HG03460 (cell line): ENCODE results near the gene RALB.

ENCODE experiments used
- ATAC-seq: cut with Tn5 transposase; IDR thresholded peaks from one replicate; pipeline ENCODE4 v1.9.1; 2021; ENCODE audit not compliant: unreplicated experiment

RALB gene, protein sequence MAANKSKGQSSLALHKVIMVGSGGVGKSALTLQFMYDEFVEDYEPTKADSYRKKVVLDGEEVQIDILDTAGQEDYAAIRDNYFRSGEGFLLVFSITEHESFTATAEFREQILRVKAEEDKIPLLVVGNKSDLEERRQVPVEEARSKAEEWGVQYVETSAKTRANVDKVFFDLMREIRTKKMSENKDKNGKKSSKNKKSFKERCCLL

GRCh38 chr2:120252225-120253020 is at the start of gene RALB:
RALB (plus strand) TSS chr2:120252852; CDS start chr2:120278665, 25,813 bp downstream.
- peak; percentile 90 for ATAC-seq

DNA sequence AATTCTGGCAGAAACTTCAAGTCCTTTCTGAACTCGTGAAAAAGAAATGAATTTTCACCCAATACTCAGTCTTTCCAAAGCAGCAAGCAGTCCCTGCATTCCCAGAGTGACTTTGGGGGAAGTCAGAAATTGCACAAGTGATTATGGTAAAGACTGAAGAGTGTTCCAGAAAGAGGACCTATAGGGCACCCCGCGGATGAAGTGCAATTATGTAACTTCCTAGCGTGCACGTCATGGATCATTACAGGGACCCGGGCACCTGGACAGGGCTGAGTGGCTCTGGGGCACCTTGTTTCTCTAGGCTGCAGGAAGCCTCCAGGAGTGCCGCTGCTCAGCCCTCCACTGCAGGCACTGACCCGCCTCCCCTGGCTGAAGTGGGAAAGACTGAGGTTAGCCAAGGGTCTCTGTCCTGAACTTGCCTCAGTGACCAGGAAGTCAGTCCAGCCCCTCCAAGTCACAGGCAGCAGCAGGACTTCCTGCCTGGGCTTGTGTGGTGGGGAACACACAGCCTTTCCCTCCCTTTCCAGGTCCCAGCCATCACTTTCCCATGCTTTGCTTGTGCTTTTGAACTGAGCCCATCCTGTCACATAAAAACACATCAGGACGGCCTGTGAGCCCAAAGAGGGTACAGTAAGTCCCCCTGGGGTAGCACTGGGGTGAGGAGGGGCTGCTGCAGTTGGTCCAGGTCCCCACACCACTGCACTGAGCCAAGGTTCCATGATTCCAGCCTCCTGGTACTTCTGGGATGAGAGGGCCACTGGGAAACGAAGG is 49.2 kb upstream of the RALB start:
- ATAC-seq, result no peak

DNA sequence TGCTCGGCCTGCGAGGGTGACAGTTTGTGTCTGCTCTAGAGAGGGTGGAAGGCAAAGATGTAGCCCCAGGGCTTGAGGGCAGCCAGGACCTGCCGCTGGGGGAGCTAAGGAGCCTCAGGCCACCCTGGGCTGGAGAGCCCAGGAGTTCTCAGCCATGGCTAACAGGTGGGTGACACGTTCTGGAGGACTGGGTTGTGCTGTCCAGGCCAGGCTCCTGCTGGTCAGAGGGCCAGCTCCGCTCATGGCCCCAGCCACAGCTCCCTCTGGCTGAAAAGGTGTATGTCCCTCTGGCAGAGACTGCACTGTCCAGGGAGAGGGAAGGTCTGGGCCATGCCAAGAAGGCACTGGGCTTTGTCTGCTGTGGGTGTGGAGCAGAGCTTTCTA is 48.6 kb upstream of the RALB start:
- no peak for ATAC-seq

- ATAC-seq, result no peak
Measured at GRCh38 chr2:120204417-120204816, 48.2 kb upstream of the RALB start.

DNA sequence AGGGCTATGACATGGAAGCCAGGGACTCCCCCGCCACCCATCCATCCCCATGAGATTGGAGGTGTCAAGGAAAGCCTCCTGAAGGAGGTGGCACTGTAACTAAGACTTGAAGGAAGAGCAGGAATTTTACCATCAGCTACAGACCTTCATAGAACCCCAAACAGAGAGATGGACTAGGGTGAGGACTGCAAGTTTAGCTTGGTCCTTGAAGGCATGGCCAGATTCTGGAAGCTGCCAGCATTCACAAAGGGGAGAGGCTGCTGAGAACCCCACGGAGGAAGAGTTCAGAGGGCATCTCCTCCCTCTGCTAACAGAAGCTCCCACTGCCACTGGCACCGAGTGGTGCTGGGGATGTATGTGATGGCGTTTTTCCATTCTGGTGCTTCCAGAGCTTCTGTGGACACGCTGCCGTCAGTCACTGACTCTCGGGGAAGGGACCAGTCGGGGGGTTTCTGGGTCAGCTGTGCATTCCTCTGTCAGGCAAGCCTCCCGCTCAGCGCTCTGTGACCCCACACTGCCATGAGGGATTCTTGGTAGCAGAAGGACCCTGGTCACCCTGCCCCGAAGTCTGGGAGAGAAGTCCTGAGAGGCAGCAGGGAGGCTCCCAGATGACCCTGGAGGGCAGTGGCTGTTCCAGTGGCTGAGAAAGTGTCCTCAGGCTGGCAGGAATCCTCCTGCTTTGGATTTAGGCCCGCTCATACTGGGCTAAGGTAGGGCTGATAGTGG is 47.5 kb upstream of the RALB start:
- ATAC-seq, result no peak

DNA sequence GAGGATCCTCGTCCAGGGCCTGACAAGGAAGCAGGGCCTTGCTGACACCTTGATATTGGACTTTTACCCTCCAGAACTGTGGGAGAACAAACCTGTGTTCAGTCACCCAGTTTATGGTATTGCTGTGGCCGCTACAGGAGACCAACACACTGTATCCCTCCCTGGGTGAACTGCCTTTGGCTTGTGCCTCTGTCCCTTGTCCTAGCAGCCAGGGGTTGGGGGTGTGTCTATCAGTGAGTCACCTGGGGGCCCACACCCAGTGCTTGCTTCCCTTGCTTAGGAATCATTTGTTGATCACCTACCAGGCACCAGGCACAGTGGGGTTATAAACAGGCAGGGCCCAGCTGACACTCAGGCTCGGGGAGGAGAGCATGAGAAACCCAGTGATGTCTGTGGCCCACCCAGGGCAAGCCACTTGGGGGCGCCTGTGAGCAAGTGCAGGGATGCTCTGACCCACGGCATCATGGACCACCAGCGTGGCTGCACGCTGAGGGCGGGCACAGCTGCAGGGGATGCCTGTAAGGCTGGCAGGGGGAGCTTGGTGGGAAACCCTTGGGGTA is 46.5 kb upstream of the RALB start:
- no peak for ATAC-seq

GRCh38 chr2:120208381-120209353 is 44.0 kb upstream of the RALB start:
- ATAC-seq, result no peak

GRCh38 chr2:120209427-120210269 is 43.0 kb upstream of the RALB start:
- ATAC-seq, result no peak

DNA sequence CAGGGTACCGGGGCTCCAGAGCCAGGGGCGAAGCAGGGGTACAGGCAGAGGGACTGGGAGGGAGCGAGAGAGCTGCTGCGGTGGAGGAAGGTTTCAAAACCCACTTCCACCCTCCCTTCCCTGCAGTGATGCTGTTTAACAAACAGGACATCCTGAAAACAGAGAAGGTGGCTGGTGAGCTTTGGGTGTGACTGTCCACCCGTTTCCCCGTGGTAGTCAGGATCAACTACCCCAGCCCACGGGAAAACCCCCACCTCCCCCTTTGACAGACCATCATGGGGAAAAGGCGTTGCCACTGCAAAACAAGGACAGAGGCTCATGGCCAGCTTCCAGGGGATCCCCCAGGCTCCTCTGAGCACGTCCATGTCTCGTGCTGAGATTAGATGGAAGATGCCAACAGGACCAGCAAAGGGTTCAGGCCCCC is 42.4 kb upstream of the RALB start:
- no peak for ATAC-seq

DNA sequence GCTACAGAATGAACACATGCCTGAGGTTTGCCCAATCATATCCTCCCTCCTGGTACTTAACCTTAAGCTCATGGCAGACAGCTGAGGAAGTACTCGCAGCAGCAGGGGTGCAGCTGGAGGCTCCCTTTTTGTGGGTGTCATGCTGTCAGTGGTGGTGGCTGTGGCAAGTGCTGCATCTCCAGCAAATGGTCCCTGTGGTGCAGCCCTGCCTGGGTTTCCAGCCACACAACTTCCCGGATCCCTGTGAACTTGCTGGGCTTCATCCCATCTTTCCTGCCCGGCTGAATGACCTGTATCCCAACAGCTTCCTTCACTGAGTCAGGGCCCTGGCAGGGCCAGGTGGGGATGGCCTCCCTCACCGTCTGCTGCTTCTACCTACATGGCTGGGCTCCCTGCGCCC is 34.5 kb upstream of the RALB start:
- no peak for ATAC-seq

- no peak for ATAC-seq
Measured at GRCh38 chr2:120219291-120219690, 33.4 kb upstream of the RALB start.

- no peak for ATAC-seq
Measured at GRCh38 chr2:120219766-120220165, 32.9 kb upstream of the RALB start.

- no peak for ATAC-seq
Measured at GRCh38 chr2:120220756-120221155, 31.9 kb upstream of the RALB start.

- ATAC-seq, result no peak
Measured at GRCh38 chr2:120221616-120222015, 31.0 kb upstream of the RALB start.

DNA sequence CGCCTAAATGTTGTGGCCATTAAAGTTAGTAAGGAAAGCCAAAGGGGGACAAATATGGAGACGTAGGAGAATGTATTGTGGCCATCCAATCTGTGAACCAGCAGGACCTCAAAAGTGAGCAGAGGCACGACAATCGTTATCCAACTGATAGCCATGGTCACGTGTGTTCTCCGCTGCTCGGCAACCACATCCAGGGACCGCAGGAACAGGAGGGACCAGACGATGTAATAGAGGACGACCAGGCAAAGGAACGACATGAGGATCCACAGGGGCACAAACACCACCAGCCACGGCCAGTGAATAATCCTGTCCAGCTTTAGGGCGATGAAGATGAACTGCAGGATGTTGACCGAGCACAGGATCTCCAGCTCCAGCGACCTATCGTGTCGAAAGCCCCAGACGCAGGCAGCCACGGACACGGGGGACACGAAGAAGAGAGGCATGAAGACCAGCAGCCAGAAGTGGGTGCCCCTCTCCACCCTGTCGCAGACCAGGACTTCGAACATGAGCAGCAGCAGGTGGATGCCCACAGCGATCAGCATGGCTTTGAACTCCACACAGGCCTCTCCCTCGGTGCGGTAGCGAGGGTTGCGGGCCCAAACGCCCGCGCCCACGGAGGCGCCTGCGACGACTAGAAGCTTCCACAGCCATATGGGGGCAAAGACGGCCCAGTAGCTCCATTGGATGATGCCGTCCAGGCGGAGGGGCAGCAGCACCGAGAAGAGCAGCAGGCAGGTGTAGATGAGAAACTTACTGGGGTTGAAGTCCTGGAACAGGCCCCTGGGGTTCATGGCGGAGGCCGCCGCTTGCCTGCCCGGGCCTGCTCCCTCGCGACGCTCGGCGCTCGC is 30.2 kb upstream of the RALB start:
- no peak for ATAC-seq

- ATAC-seq, result peak; percentile 88
Measured at GRCh38 chr2:120223034-120223912, 29.4 kb upstream of the RALB start, which contains the start of gene TMEM185B. TMEM185B (minus strand) TSS chr2:120223400; CDS start chr2:120222976, 424 bp downstream.

DNA sequence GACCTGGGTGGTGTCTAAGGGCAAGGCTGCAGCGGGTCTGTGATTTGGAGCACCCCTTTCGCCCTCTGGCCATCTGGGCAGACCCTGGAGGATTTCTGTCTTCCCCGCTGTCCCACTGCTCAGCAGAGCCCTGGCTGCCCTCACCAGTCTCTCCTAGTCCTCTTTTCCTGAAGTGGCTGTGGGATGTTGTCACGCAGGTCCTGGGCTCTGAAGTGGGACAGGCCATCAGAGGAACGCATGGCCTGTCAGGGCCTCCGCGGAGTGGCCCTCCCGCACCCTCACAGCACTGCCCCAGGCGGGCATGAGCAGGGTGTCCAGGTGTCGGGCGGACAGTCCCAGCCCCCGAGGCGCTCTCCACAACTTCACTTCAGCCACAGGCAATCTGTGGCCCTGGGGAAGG is 28.4 kb upstream of the RALB start:
- no peak for ATAC-seq
